K562 (cell line): ENCODE results near the gene NLRC3. TPM values are rescaled to one million over a fixed set of nuclear protein-coding genes. Genes with fewer than 3 reads are reported as not detected.

ENCODE experiments used
- ARID2 ChIP-seq: fragments of 450-650 bp; IDR thresholded peaks from 2 replicates; pipeline ENCODE4 v1.6.1; 2017; ENCODE audit warnings: antibody characterized with exemption, mild to moderate bottlenecking
- CREB5 ChIP-seq: fragments of 250-450 bp; sonication (Bioruptor Pico); IDR thresholded peaks from 2 replicates; pipeline ENCODE4 v1.5.0; 2020; ENCODE audit warnings: mild to moderate bottlenecking
- EP300 ChIP-seq: IDR thresholded peaks from 2 replicates; pipeline ENCODE4 v1.6.1; 2012; ENCODE audit warnings: low read length, improper control_type of control experiment
- FIP1L1 ChIP-seq: fragments of 200-400 bp; formaldehyde crosslinking; IDR thresholded peaks from 2 replicates; pipeline ENCODE4 v1.6.1; 2018; ENCODE audit warnings: mild to moderate bottlenecking, low read depth, low read length; ENCODE audit not compliant: poor library complexity, severe bottlenecking
- KLF10 ChIP-seq: fragments of 250-450 bp; sonication (Bioruptor Pico); IDR thresholded peaks from 2 replicates; pipeline ENCODE4 v1.6.1; 2021; ENCODE audit warnings: matching md5 sums
- POLR3G ChIP-seq: IDR thresholded peaks from 2 replicates; pipeline ENCODE4 v1.6.1; 2011; ENCODE audit not compliant: insufficient read length, insufficient replicate concordance; ENCODE audit errors: extremely low read depth
- RAD51 ChIP-seq: fragments of 450-650 bp; IDR thresholded peaks from 2 replicates; pipeline ENCODE4 v1.7.1; 2016; ENCODE audit warnings: low read depth, mild to moderate bottlenecking, borderline replicate concordance
- RFX5 ChIP-seq: IDR thresholded peaks from 2 replicates; pipeline ENCODE4 v1.6.1; 2011; ENCODE audit warnings: low read depth, mild to moderate bottlenecking, improper control_type of control experiment, low read length
- SFPQ ChIP-seq: fragments of 200-400 bp; formaldehyde crosslinking; IDR thresholded peaks from 2 replicates; pipeline ENCODE4 v1.6.1; 2017; ENCODE audit warnings: mild to moderate bottlenecking, low read depth, low read length, moderate library complexity
- SMAD2 ChIP-seq: fragments of 150-350 bp; IDR thresholded peaks from 2 replicates; pipeline ENCODE4 v1.6.1; 2014; ENCODE audit warnings: low read depth, mild to moderate bottlenecking, low read length
- SMARCE1 ChIP-seq: fragments of 450-650 bp; IDR thresholded peaks from 2 replicates; pipeline ENCODE4 v1.7.1; 2016; ENCODE audit warnings: mild to moderate bottlenecking
- SREBF1 ChIP-seq: fragments of 150-350 bp; IDR thresholded peaks from 2 replicates; pipeline ENCODE4 v1.6.1; 2014; ENCODE audit warnings: antibody characterized with exemption, low read depth, low read length, borderline replicate concordance
- STAG1 ChIP-seq: sonication (generic); formaldehyde crosslinking; IDR thresholded peaks from 2 replicates; pipeline ENCODE4 v1.5.0; 2020; ENCODE audit warnings: missing genetic modification reagents, borderline replicate concordance
- XRCC5 ChIP-seq: fragments of 200-400 bp; formaldehyde crosslinking; IDR thresholded peaks from 2 replicates; pipeline ENCODE4 v1.6.1; 2017; ENCODE audit warnings: low read depth, mild to moderate bottlenecking, low read length
- ZEB2 ChIP-seq: fragments of 450-650 bp; IDR thresholded peaks from 2 replicates; pipeline ENCODE4 v1.6.1; 2016
- ZFP1 ChIP-seq: fragments of 450-650 bp; formaldehyde crosslinking; IDR thresholded peaks from 2 replicates; pipeline ENCODE4 v1.4.0; 2020; ENCODE audit warnings: mild to moderate bottlenecking, mixed read lengths
- ZNF146 ChIP-seq: IDR thresholded peaks from one replicate; pipeline ENCODE4 v1.6.1; 2018; ENCODE audit warnings: missing compliant biosample characterization; ENCODE audit not compliant: unreplicated experiment
- ZNF23 ChIP-seq: fragments of 250-450 bp; sonication (Bioruptor Pico); IDR thresholded peaks from 2 replicates; pipeline ENCODE4 v1.4.0; 2020; ENCODE audit warnings: mild to moderate bottlenecking
- ZNF717 ChIP-seq: fragments of 250-450 bp; sonication (Bioruptor Pico); IDR thresholded peaks from 2 replicates; pipeline ENCODE4 v1.5.0; 2021
- polyA plus RNA-seq, 8 experiments: library from polyadenylated mRNA; depleted of rRNA in 4 of 8; stranded (reverse) in 5 of 8; unstranded in 3 of 8; fragments of >200 nt; fragmentation: Nextera tagmentation in 2 of 8; fragmentation: Illumina TruSeq in 1 of 8; extraction: Ambion mirVana in 2 of 8; extraction: Trizol in 1 of 8; gene quantifications; 2 replicates each; pipeline versions ENCODE4 v1.2.1 to v1.2.3, GENCODE V29; 2011 to 2014; ENCODE audit warnings: inconsistent platforms in 1 of 8, missing spikeins in 1 of 8
- total RNA-seq, 7 experiments: library from RNA; depleted of rRNA in 6 of 7; stranded (reverse); fragments of >200 nt in 6 of 7; fragmentation: Illumina TruSeq in 2 of 7; extraction: Trizol in 2 of 7; gene quantifications; 2 replicates each; pipeline versions ENCODE4 v1.2.1 to v1.2.3, GENCODE V29; 2011 to 2021; ENCODE audit warnings: low replicate concordance in 1 of 7
- TF ChIP-seq, protein P1 (sequence below), 2 experiments: fragments of 450-650 bp; IDR thresholded peaks; 2 replicates each; pipeline ENCODE4 v1.6.1; 2016
- TF ChIP-seq, protein P2 (sequence below), 2 experiments: fragments of 450-650 bp in 1 of 2; IDR thresholded peaks; 2 replicates each; pipeline ENCODE4 v1.6.1; 2011 to 2017; ENCODE audit warnings: low read depth in 2 of 2, antibody characterized with exemption in 1 of 2, borderline replicate concordance in 1 of 2, low read length in 1 of 2, mild to moderate bottlenecking in 1 of 2, mixed read lengths in 1 of 2; ENCODE audit not compliant: control insufficient read depth in 1 of 2

The NLRC3 gene
- total and polyA plus RNA-seq, 9 of the 15 experiments (the other 6 are each of a cell fraction or from before 2014, with no cell fraction given), result 0.03 to 0.13 (median 0.03) TPM; not detected in 4

DNA sequence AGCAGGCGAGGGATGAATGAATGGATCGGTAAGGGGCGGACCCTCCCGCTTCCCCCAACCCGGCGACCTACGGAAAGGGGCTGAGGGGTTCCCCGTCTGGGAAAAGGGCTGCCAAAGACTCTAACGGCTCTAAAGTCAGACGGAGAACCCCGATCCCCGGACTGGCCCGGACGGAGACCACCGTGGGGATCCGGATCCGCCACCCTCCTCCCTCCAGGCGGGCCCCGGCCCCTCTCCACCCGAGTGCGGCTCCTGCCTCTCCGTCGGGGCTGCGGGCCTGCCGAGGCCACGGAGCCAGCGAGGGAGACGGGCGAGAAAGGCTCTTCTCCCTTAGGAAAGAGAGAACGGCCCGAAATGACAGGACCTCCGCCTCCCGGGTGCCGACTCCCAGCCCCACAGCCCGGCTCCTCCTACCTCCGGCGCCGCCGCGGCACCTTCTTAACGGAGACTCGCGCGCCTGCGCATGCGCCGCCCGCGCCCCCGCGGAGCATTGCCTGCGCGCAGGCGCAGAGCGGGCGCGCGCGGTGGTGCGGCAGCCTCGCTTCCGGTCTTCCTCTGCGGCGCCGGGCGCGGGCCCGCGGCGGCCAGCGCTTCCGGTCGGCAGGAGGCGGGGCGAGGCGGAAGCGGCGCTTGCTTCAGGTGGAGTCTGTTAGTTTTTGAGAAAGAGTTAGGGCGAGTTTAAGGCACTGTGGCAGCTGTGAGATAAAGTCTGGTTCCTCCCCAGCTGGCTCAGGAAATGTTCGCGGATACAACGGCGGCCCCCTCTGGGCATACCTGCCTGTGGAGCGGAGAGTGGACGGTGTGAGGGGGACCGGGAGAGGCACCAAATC, 34.2 kb upstream of the NLRC3 start, which contains the start of gene SLX4 (continued):
- TF ChIP-seq ZNF146 (CRISPR knock-in tag), result no peak
- TF ChIP-seq CREB5, result no peak
- TF ChIP-seq ARID2, result no peak
- no peak for TF ChIP-seq SFPQ
- TF ChIP-seq SMAD2, result no peak
- no peak for TF ChIP-seq POLR3G
- 0 out of 2 replicates have a peak, but pooled peaks have one; percentile 7 for TF ChIP-seq EP300
- no peak for TF ChIP-seq SREBF1
- no peak for TF ChIP-seq RFX5
- no peak for TF ChIP-seq ZEB2
- TF ChIP-seq FIP1L1, result peak; percentile 33
- TF ChIP-seq RAD51, result no peak
- no peak for TF ChIP-seq KLF10 (CRISPR knock-in tag)
- TF ChIP-seq ZNF717 (CRISPR knock-in tag), result no peak
- no peak for TF ChIP-seq XRCC5
- no peak for TF ChIP-seq ZNF23 (CRISPR knock-in tag)
- no peak for TF ChIP-seq SMARCE1
- no peak for TF ChIP-seq ZFP1 (CRISPR knock-in tag)
- no peak for TF ChIP-seq STAG1 (CRISPR knock-in tag)
- TF ChIP-seq, protein P1, sequence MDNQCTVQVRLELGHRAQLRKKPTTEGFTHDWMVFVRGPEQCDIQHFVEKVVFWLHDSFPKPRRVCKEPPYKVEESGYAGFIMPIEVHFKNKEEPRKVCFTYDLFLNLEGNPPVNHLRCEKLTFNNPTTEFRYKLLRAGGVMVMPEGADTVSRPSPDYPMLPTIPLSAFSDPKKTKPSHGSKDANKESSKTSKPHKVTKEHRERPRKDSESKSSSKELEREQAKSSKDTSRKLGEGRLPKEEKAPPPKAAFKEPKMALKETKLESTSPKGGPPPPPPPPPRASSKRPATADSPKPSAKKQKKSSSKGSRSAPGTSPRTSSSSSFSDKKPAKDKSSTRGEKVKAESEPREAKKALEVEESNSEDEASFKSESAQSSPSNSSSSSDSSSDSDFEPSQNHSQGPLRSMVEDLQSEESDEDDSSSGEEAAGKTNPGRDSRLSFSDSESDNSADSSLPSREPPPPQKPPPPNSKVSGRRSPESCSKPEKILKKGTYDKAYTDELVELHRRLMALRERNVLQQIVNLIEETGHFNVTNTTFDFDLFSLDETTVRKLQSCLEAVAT (IDR thresholded peaks at IDR 0.05), result no peak
- TF ChIP-seq, protein P2, sequence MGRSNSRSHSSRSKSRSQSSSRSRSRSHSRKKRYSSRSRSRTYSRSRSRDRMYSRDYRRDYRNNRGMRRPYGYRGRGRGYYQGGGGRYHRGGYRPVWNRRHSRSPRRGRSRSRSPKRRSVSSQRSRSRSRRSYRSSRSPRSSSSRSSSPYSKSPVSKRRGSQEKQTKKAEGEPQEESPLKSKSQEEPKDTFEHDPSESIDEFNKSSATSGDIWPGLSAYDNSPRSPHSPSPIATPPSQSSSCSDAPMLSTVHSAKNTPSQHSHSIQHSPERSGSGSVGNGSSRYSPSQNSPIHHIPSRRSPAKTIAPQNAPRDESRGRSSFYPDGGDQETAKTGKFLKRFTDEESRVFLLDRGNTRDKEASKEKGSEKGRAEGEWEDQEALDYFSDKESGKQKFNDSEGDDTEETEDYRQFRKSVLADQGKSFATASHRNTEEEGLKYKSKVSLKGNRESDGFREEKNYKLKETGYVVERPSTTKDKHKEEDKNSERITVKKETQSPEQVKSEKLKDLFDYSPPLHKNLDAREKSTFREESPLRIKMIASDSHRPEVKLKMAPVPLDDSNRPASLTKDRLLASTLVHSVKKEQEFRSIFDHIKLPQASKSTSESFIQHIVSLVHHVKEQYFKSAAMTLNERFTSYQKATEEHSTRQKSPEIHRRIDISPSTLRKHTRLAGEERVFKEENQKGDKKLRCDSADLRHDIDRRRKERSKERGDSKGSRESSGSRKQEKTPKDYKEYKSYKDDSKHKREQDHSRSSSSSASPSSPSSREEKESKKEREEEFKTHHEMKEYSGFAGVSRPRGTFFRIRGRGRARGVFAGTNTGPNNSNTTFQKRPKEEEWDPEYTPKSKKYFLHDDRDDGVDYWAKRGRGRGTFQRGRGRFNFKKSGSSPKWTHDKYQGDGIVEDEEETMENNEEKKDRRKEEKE (IDR thresholded peaks at IDR 0.05; ENCODE audit: borderline replicate concordance in 1 of 2, control insufficient read depth in 1 of 2, low read depth in 2 of 2, low read length in 1 of 2), result no peak
